ENCODE measurements around the gene BLVRB. TPM values are rescaled to one million over a fixed set of nuclear protein-coding genes. Genes with fewer than 3 reads are reported as not detected.

BLVRB gene
- total and polyA plus RNA-seq, 9 of the 15 experiments (the other 6 are each of a cell fraction or from before 2014, with no cell fraction given) = 81.1 to 749 (median 331) TPM

DNA sequence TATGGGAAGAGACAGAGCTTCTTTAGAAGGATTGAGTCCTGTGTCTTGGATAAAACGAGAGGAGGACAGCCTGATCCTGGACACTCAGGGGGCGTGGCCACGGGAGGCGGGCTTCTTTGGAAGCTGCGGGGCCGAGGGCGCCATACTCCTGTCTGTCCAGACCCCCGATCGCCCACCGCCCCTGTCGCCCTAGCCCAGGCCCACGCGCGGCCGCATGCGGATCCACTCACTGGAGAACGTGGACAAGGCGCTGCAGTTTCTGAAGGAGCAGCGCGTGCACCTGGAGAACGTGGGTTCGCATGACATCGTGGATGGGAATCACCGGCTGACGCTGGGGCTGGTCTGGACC lies 24.3 kb upstream of the BLVRB start:
- Histone ChIP-seq H3K4me3 (peak overlapping the region; percentile 66), H3K4me1 (replicated peaks in 1 of 2; ENCODE audit: control insufficient read depth in 2 of 2, insufficient read depth in 2 of 2, low read length in 2 of 2) (peaks cover 4 to 25% of the 10 kb centered on the region in 2 experiments), H3K9ac (ENCODE audit: insufficient read depth in 1 of 2, low read depth in 2 of 2, low read length in 2 of 2) (peak overlapping the region; percentile 71 to 86), H3K79me2 (ENCODE audit: control insufficient read depth, insufficient read depth, low read length) (no peaks in the 10 kb centered on the region), H3K27ac (ENCODE audit: extremely low read depth, low read depth, low read length) (peak overlapping the region; percentile 86), H3K9me3 (replicated peaks; ENCODE audit: control insufficient read depth, insufficient read depth, low read depth, low read length) (no peaks in the 10 kb centered on the region), H3K27me3 (ENCODE audit: control insufficient read depth in 2 of 2, insufficient read depth in 2 of 2, low read length in 2 of 2) (no peaks in the 10 kb centered on the region), H2AFZ (ENCODE audit: low read depth, low read length) (peak overlapping the region; percentile 99), H3K4me2 (ENCODE audit: insufficient read depth, low read length) (peak overlapping the region; percentile 93), H4K20me1 (replicated peaks; ENCODE audit: control insufficient read depth, insufficient read depth, low read length) (no peaks in the 10 kb centered on the region), H3K9me1 (ENCODE audit: control insufficient read depth, insufficient read depth, low read length) (peaks cover 3% of the 10 kb centered on the region), H3K36me3 (ENCODE audit: control insufficient read depth, insufficient read depth, low read length) (no peaks in the 10 kb centered on the region)
- ChIA-PET POLR2A (interaction anchor here (1.0 to 1.6 kb wide), 5 partner anchors 12 to 86 kb away, joined by 3 to 6 read pairs (median 4); partner anchors contain the start of gene BLVRB), CTCF (ENCODE audit: low intra/inter-chr PET ratio) (no interaction called here)
- FAIRE-seq (no peak), DNase-seq (ENCODE audit: extremely low read depth in 1 of 4, low spot score in 3 of 4) (no peak), ATAC-seq (peak; percentile 71)
- BruUV-seq (replicated peaks) = no TSS peak
- intact Hi-C loops (cut with micrococcal nuclease) (no loop called here), in situ Hi-C loops (cut with MboI) (no loop called here)
- 4% methylated on average over 19 of the region's 25 CpGs for WGBS (ENCODE audit: insufficient coverage, low coverage, missing lambda C conversion rate)
- TF ChIP-seq SIN3A (IDR thresholded peaks at IDR 0.05; ENCODE audit: borderline replicate concordance in 2 of 2, control insufficient read depth in 1 of 2, low read depth in 2 of 2, low read length in 2 of 2) (0 out of 4 replicates have a peak, but pooled peaks of 1 of the 2 experiments have one; percentile 3), GATAD2A (IDR thresholded peaks at IDR 0.05) (0 out of 2 replicates have a peak, but pooled peaks have one; percentile 20), SMAD1 (IDR thresholded peaks at IDR 0.05; ENCODE audit: low read depth, low read length, partially characterized antibody) (no peak), MAZ (CRISPR knock-in tag; conservative IDR thresholded peaks at IDR 0.05 in 1 of 2, IDR thresholded peaks at IDR 0.05 in 1 of 2) (peak in 1 of 2 experiments; percentile 56; a peak in 1 of 4 replicates), HNRNPH1 (optimal IDR thresholded peaks at IDR 0.05; ENCODE audit: low read depth, low read length) (no peak), TCFL5 (CRISPR knock-in tag; conservative IDR thresholded peaks at IDR 0.05) (no peak), NRF1 (conservative IDR thresholded peaks at IDR 0.05 in 1 of 2, IDR thresholded peaks at IDR 0.05 in 1 of 2) (0 out of 4 replicates have a peak, but pooled peaks of 1 of the 2 experiments have one; percentile 5)
- TF ChIP-seq, protein P1, sequence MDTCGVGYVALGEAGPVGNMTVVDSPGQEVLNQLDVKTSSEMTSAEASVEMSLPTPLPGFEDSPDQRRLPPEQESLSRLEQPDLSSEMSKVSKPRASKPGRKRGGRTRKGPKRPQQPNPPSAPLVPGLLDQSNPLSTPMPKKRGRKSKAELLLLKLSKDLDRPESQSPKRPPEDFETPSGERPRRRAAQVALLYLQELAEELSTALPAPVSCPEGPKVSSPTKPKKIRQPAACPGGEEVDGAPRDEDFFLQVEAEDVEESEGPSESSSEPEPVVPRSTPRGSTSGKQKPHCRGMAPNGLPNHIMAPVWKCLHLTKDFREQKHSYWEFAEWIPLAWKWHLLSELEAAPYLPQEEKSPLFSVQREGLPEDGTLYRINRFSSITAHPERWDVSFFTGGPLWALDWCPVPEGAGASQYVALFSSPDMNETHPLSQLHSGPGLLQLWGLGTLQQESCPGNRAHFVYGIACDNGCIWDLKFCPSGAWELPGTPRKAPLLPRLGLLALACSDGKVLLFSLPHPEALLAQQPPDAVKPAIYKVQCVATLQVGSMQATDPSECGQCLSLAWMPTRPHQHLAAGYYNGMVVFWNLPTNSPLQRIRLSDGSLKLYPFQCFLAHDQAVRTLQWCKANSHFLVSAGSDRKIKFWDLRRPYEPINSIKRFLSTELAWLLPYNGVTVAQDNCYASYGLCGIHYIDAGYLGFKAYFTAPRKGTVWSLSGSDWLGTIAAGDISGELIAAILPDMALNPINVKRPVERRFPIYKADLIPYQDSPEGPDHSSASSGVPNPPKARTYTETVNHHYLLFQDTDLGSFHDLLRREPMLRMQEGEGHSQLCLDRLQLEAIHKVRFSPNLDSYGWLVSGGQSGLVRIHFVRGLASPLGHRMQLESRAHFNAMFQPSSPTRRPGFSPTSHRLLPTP (IDR thresholded peaks at IDR 0.05; ENCODE audit: borderline replicate concordance, extremely low read depth, insufficient read length) = no peak
- TF ChIP-seq, protein P2, sequence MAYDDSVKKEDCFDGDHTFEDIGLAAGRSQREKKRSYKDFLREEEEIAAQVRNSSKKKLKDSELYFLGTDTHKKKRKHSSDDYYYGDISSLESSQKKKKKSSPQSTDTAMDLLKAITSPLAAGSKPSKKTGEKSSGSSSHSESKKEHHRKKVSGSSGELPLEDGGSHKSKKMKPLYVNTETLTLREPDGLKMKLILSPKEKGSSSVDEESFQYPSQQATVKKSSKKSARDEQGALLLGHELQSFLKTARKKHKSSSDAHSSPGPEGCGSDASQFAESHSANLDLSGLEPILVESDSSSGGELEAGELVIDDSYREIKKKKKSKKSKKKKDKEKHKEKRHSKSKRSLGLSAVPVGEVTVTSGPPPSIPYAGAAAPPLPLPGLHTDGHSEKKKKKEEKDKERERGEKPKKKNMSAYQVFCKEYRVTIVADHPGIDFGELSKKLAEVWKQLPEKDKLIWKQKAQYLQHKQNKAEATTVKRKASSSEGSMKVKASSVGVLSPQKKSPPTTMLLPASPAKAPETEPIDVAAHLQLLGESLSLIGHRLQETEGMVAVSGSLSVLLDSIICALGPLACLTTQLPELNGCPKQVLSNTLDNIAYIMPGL (CRISPR knock-in tag; IDR thresholded peaks at IDR 0.05) = 0 out of 2 replicates have a peak, but pooled peaks have one; percentile 27
- TF ChIP-seq, protein P3, sequence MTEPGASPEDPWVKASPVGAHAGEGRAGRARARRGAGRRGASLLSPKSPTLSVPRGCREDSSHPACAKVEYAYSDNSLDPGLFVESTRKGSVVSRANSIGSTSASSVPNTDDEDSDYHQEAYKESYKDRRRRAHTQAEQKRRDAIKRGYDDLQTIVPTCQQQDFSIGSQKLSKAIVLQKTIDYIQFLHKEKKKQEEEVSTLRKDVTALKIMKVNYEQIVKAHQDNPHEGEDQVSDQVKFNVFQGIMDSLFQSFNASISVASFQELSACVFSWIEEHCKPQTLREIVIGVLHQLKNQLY (CRISPR knock-in tag; conservative IDR thresholded peaks at IDR 0.05) = 0 out of 4 replicates have a peak, but pooled peaks of 1 of the 2 experiments have one; percentile 29
- TF ChIP-seq, protein P4, sequence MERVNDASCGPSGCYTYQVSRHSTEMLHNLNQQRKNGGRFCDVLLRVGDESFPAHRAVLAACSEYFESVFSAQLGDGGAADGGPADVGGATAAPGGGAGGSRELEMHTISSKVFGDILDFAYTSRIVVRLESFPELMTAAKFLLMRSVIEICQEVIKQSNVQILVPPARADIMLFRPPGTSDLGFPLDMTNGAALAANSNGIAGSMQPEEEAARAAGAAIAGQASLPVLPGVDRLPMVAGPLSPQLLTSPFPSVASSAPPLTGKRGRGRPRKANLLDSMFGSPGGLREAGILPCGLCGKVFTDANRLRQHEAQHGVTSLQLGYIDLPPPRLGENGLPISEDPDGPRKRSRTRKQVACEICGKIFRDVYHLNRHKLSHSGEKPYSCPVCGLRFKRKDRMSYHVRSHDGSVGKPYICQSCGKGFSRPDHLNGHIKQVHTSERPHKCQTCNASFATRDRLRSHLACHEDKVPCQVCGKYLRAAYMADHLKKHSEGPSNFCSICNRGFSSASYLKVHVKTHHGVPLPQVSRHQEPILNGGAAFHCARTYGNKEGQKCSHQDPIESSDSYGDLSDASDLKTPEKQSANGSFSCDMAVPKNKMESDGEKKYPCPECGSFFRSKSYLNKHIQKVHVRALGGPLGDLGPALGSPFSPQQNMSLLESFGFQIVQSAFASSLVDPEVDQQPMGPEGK (CRISPR knock-in tag; IDR thresholded peaks at IDR 0.05; ENCODE audit: borderline replicate concordance) = no peak

Measured in K562 (cell line).